Measurements from ENCODE around the gene VAT1L.

Gene VAT1L

DNA sequence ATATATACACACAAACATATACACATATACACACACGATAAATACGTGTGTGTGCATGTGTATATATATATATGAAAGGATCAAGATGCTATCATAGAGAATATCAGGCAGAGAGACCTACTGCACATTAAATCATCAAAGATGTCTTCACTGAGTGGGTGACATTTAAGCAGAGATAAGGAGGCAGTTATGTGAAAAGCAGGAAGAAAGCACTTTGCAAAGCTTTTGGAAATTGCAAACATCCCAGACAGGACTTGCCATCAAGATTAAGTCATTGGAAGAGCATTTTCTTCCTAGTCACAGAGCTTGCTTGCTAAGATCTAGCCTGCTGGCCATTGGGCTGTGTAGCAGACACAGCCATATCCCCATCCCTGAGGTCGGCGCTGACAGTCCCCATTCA lies 56.4 kb downstream of the VAT1L start:
- H3K36me3 Mint-ChIP-seq (ENCODE audit: low read depth), result no peaks in the 10 kb centered on the region
- peaks cover 14% of the 10 kb centered on the region for H3K27me3 Mint-ChIP-seq (ENCODE audit: low read depth)
- H3K9me3 Mint-ChIP-seq, result no peaks in the 10 kb centered on the region
- H3K4me1 Mint-ChIP-seq, result no peaks in the 10 kb centered on the region
- TF ChIP-seq, protein P1, sequence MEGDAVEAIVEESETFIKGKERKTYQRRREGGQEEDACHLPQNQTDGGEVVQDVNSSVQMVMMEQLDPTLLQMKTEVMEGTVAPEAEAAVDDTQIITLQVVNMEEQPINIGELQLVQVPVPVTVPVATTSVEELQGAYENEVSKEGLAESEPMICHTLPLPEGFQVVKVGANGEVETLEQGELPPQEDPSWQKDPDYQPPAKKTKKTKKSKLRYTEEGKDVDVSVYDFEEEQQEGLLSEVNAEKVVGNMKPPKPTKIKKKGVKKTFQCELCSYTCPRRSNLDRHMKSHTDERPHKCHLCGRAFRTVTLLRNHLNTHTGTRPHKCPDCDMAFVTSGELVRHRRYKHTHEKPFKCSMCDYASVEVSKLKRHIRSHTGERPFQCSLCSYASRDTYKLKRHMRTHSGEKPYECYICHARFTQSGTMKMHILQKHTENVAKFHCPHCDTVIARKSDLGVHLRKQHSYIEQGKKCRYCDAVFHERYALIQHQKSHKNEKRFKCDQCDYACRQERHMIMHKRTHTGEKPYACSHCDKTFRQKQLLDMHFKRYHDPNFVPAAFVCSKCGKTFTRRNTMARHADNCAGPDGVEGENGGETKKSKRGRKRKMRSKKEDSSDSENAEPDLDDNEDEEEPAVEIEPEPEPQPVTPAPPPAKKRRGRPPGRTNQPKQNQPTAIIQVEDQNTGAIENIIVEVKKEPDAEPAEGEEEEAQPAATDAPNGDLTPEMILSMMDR (IDR thresholded peaks at IDR 0.05; ENCODE audit: unreplicated experiment in 3 of 3), result no peak
- H3K4me3 Mint-ChIP-seq, result no peak overlapping the region
- H3K27ac Mint-ChIP-seq, result no peak overlapping the region

DNA sequence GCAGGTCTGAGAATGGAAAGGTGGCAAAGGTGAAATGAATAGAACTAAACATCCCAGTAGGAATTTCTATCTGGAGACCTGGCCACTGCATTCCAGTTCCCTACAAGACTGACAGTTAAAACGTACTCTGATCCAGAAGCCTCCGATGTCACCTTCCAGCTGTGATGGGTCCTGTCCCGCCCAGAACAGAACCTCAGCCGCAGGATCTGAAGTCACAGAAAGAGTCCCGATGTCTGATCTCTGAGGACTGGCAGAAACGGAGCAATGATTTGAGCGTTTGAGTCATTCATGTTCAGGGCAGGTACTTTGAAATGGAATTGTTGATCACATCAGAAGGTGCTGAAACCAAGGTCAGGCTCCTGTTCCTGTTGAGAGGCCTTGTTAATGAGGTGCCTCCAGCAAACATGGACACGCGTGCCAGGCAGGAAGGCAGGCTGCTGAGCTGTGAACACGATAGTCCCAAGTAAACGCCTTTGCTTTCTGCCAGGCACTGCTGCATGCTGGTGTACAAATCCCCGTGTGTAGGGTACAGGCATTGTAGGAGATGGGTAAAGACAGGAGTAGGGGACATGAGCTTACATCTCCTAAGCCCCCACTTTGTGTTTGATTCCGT lies 61.4 kb downstream of the VAT1L start:
- H3K27ac Mint-ChIP-seq, result no peak overlapping the region
- H3K36me3 Mint-ChIP-seq (ENCODE audit: low read depth), result no peaks in the 10 kb centered on the region
- TF ChIP-seq, protein P1 (IDR thresholded peaks at IDR 0.05; ENCODE audit: unreplicated experiment in 3 of 3), result no peak
- no peaks in the 10 kb centered on the region for H3K9me3 Mint-ChIP-seq
- H3K4me3 Mint-ChIP-seq, result no peak overlapping the region
- peaks cover 24% of the 10 kb centered on the region for H3K27me3 Mint-ChIP-seq (ENCODE audit: low read depth)
- H3K4me1 Mint-ChIP-seq, result no peaks in the 10 kb centered on the region

- peaks cover 24% of the 10 kb centered on the region for H3K27me3 Mint-ChIP-seq (ENCODE audit: low read depth)
- no peaks in the 10 kb centered on the region for H3K36me3 Mint-ChIP-seq (ENCODE audit: low read depth)
- H3K9me3 Mint-ChIP-seq, result no peaks in the 10 kb centered on the region
- no peak overlapping the region for H3K27ac Mint-ChIP-seq
- H3K4me3 Mint-ChIP-seq, result no peak overlapping the region
- H3K4me1 Mint-ChIP-seq, result no peaks in the 10 kb centered on the region
- TF ChIP-seq, protein P1 (IDR thresholded peaks at IDR 0.05; ENCODE audit: unreplicated experiment in 3 of 3), result no peak
Measured at GRCh38 chr16:77850636-77851333, 62.4 kb downstream of the VAT1L start.

- Mint-ChIP-seq H3K9me3 (no peaks in the 10 kb centered on the region), H3K36me3 (ENCODE audit: low read depth) (no peaks in the 10 kb centered on the region), H3K27me3 (ENCODE audit: low read depth) (peaks cover 24% of the 10 kb centered on the region), H3K4me3 (no peak overlapping the region), H3K4me1 (no peaks in the 10 kb centered on the region), H3K27ac (no peak overlapping the region)
- TF ChIP-seq, protein P1 (IDR thresholded peaks at IDR 0.05; ENCODE audit: unreplicated experiment in 3 of 3), result no peak
Measured at GRCh38 chr16:77853161-77853560, 64.8 kb downstream of the VAT1L start.

GRCh38 chr16:77856438-77857160 lies 68.2 kb downstream of the VAT1L start:
- Mint-ChIP-seq H3K4me3 (no peak overlapping the region), H3K36me3 (ENCODE audit: low read depth) (no peaks in the 10 kb centered on the region), H3K4me1 (no peaks in the 10 kb centered on the region), H3K27ac (no peak overlapping the region), H3K27me3 (ENCODE audit: low read depth) (peaks cover 26% of the 10 kb centered on the region), H3K9me3 (no peaks in the 10 kb centered on the region)
- TF ChIP-seq, protein P1 (IDR thresholded peaks at IDR 0.05; ENCODE audit: unreplicated experiment in 3 of 3), result no peak

Data from nephron (organoid).